ENCODE results near the gene MYBPC3. TPM values are rescaled to one million over a fixed set of nuclear protein-coding genes. Genes with fewer than 3 reads are reported as not detected.
A peak's percentile ranks its signal among the peaks of the same experiment; 100 is the strongest.
"Not testable (repeated sequence)": the region's sequence is repeated elsewhere in the genome, so short reads cannot be mapped to it uniquely, and the experiment has no call there.

MYBPC3 gene
- total RNA-seq, 2 donors from 2014 or later: 966 to 1,049 TPM

- intact Hi-C loops (cut with DNase I): no loop called here
- no peak for DNase-seq
Observed at GRCh38 chr11:47331454-47332302, 20.8 kb downstream of the MYBPC3 start.

GRCh38 chr11:47329987-47330931 is 22.2 kb downstream of the MYBPC3 start:
- DNase-seq (no peak), ATAC-seq (peak; percentile 34 to 40)
- intact Hi-C loops (cut with DNase I): loop anchor here in 1 of 2 donors (5.0 kb wide), 1 partner anchor 43 kb away; no protein-coding TSS in a partner anchor

More at GRCh38 chr11:47331454-47332302, 20.8 kb downstream of the MYBPC3 start:
- ATAC-seq: no peak

GRCh38 chr11:47329431-47329986 is 23.0 kb downstream of the MYBPC3 start:
- intact Hi-C loops (cut with DNase I): loop anchor here in 1 of 2 donors (5.0 kb wide), 1 partner anchor 42 kb away; no protein-coding TSS in a partner anchor
- ATAC-seq: peak in 1 of 2 donors; percentile 1

GRCh38 chr11:47328449-47329390 is 23.8 kb downstream of the MYBPC3 start:
- no peak for DNase-seq
- intact Hi-C loops (cut with DNase I): loop anchor here in 1 of 2 donors (5.0 kb wide), 1 partner anchor 41 kb away; no protein-coding TSS in a partner anchor
- peak in 1 of 2 donors; percentile 3 for ATAC-seq

More at GRCh38 chr11:47329431-47329986, 23.0 kb downstream of the MYBPC3 start:
- no peak for DNase-seq

GRCh38 chr11:47327949-47328348 is 24.6 kb downstream of the MYBPC3 start:
- DNase-seq (no peak), ATAC-seq (no peak)
- intact Hi-C loops (cut with DNase I): loop anchor here in 1 of 2 donors (5.0 kb wide), 1 partner anchor 41 kb away; no protein-coding TSS in a partner anchor

GRCh38 chr11:47327025-47327424 is 25.5 kb downstream of the MYBPC3 start:
- ATAC-seq (peak; percentile 2 to 12), DNase-seq (no peak)
- intact Hi-C loops (cut with DNase I): loop anchor here in 1 of 2 donors (5.0 kb wide), 1 partner anchor 40 kb away; no protein-coding TSS in a partner anchor

- DNase-seq (no peak), ATAC-seq (peak in 1 of 2 donors; percentile 2)
Observed at GRCh38 chr11:47326198-47326597, 26.3 kb downstream of the MYBPC3 start.

GRCh38 chr11:47325271-47326041 is 27.0 kb downstream of the MYBPC3 start:
- intact Hi-C loops (cut with DNase I): loop anchor here in 1 of 2 donors (5.0 kb wide), 1 partner anchor 38 kb away; no protein-coding TSS in a partner anchor
- DNase-seq (no peak), ATAC-seq (peak in 1 of 2 donors; percentile 11)

More at GRCh38 chr11:47326198-47326597, 26.3 kb downstream of the MYBPC3 start:
- intact Hi-C loops (cut with DNase I): loop anchor here in 1 of 2 donors (5.0 kb wide), 1 partner anchor 39 kb away; no protein-coding TSS in a partner anchor

- intact Hi-C loops (cut with DNase I): no loop called here
- ATAC-seq (no peak), DNase-seq (no peak)
Observed at GRCh38 chr11:47324520-47324919, 28.0 kb downstream of the MYBPC3 start.

GRCh38 chr11:47318166-47318565 is 34.3 kb downstream of the MYBPC3 start:
- ATAC-seq: no peak
- no peak for DNase-seq
- intact Hi-C loops (cut with DNase I): no loop called here

GRCh38 chr11:47317064-47317828 is 35.3 kb downstream of the MYBPC3 start:
- intact Hi-C loops (cut with DNase I): no loop called here
- DNase-seq: no peak
- no peak for ATAC-seq

GRCh38 chr11:47316501-47316900 is 36.0 kb downstream of the MYBPC3 start:
- intact Hi-C loops (cut with DNase I); ATAC-seq; DNase-seq: not testable (repeated sequence)

GRCh38 chr11:47314992-47315391 is 37.5 kb downstream of the MYBPC3 start:
- ATAC-seq: no peak
- intact Hi-C loops (cut with DNase I): no loop called here
- DNase-seq: no peak

GRCh38 chr11:47308050-47308823 is 44.3 kb downstream of the MYBPC3 start:
- DNase-seq (no peak), ATAC-seq (no peak)
- intact Hi-C loops (cut with DNase I): no loop called here

GRCh38 chr11:47306484-47306844 is 46.0 kb downstream of the MYBPC3 start:
- ATAC-seq (peak in 1 of 2 donors; percentile 2), DNase-seq (no peak)
- intact Hi-C loops (cut with DNase I): no loop called here

All from left cardiac atrium (tissue), 4 donors.